H7 (cell line): ENCODE measurements around the gene DCBLD2. TPM values are rescaled to one million over a fixed set of nuclear protein-coding genes. Genes with fewer than 3 reads are reported as not detected.
A peak's percentile ranks its signal among the peaks of the same experiment; 100 is the strongest.

Experiments used
- DNase-seq: peaks from one replicate; pipeline ENCODE4 v3.0.0; 2012
- H3K27me3 ChIP-seq: 2 replicates; pipeline ENCODE4 v1.6.0; 2011; ENCODE audit warnings: mild to moderate bottlenecking, low read length; ENCODE audit not compliant: control insufficient read depth, insufficient read depth
- H3K36me3 ChIP-seq: replicated peaks from 2 replicates; pipeline ENCODE4 v1.5.1; 2011; ENCODE audit warnings: low read length; ENCODE audit not compliant: control insufficient read depth, insufficient read depth
- H3K4me3 ChIP-seq: 2 replicates; pipeline ENCODE4 v1.5.1; 2011; ENCODE audit warnings: low read depth, mild to moderate bottlenecking, control low read depth, low read length, moderate library complexity; ENCODE audit not compliant: insufficient read depth
- total RNA-seq: library from RNA; depleted of rRNA; stranded (reverse); fragments of >200 nt; shearing (Covaris generic); gene quantifications from 2 replicates; pipeline ENCODE4 v1.2.3, GENCODE V29; 2014

Gene DCBLD2
- total RNA-seq, 1 experiment from 2014 or later, result 43.8 TPM

- no peaks in the 10 kb centered on the region for H3K27me3 ChIP-seq
- no peak for DNase-seq
- peaks cover 18% of the 10 kb centered on the region for H3K36me3 ChIP-seq
- H3K4me3 ChIP-seq, result no peak overlapping the region
Measured at GRCh38 chr3:98805571-98805970, 95.9 kb downstream of the DCBLD2 start.

GRCh38 chr3:98801043-98801747 is 100.3 kb downstream of the DCBLD2 start:
- peak; percentile 31 for DNase-seq
- H3K27me3 ChIP-seq, result no peaks in the 10 kb centered on the region
- H3K36me3 ChIP-seq, result peaks cover 7% of the 10 kb centered on the region
- H3K4me3 ChIP-seq, result no peak overlapping the region

- DNase-seq, result no peak
- no peak overlapping the region for H3K4me3 ChIP-seq
- no peaks in the 10 kb centered on the region for H3K27me3 ChIP-seq
- H3K36me3 ChIP-seq, result peaks cover 4% of the 10 kb centered on the region
Measured at GRCh38 chr3:98800401-98800800, 101.1 kb downstream of the DCBLD2 start.

- peaks cover 4% of the 10 kb centered on the region for H3K36me3 ChIP-seq
- DNase-seq, result no peak
Measured at GRCh38 chr3:98799479-98799878, 102.0 kb downstream of the DCBLD2 start.

GRCh38 chr3:98798820-98799219 is 102.7 kb downstream of the DCBLD2 start:
- no peaks in the 10 kb centered on the region for H3K27me3 ChIP-seq
- DNase-seq, result no peak
- no peak overlapping the region for H3K4me3 ChIP-seq
- peaks cover 4% of the 10 kb centered on the region for H3K36me3 ChIP-seq

More at GRCh38 chr3:98799479-98799878, 102.0 kb downstream of the DCBLD2 start:
- Histone ChIP-seq H3K4me3 (no peak overlapping the region), H3K27me3 (no peaks in the 10 kb centered on the region)

- no peak overlapping the region for H3K4me3 ChIP-seq
- peaks cover 4% of the 10 kb centered on the region for H3K36me3 ChIP-seq
- H3K27me3 ChIP-seq, result no peaks in the 10 kb centered on the region
- no peak for DNase-seq
Measured at GRCh38 chr3:98797905-98798304, 103.6 kb downstream of the DCBLD2 start.

GRCh38 chr3:98796334-98796733 is 105.2 kb downstream of the DCBLD2 start:
- H3K4me3 ChIP-seq, result no peak overlapping the region
- no peak for DNase-seq
- H3K36me3 ChIP-seq, result peaks cover 4% of the 10 kb centered on the region
- H3K27me3 ChIP-seq, result no peaks in the 10 kb centered on the region

GRCh38 chr3:98793971-98794370 is 107.5 kb downstream of the DCBLD2 start:
- Histone ChIP-seq H3K27me3 (no peaks in the 10 kb centered on the region), H3K36me3 (no peaks in the 10 kb centered on the region; the same call in 1 of the 2 replicates), H3K4me3 (no peak overlapping the region)
- no peak for DNase-seq

GRCh38 chr3:98791341-98792325 is 109.9 kb downstream of the DCBLD2 start:
- no peak overlapping the region for H3K4me3 ChIP-seq
- no peaks in the 10 kb centered on the region for H3K27me3 ChIP-seq
- no peaks in the 10 kb centered on the region; the same call in 1 of the 2 replicates for H3K36me3 ChIP-seq
- DNase-seq, result no peak

GRCh38 chr3:98788651-98789050 is 112.8 kb downstream of the DCBLD2 start:
- Histone ChIP-seq H3K4me3 (no peak overlapping the region), H3K27me3 (no peaks in the 10 kb centered on the region), H3K36me3 (no peaks in the 10 kb centered on the region)
- no peak for DNase-seq

GRCh38 chr3:98787181-98787580 is 114.3 kb downstream of the DCBLD2 start:
- no peaks in the 10 kb centered on the region for H3K27me3 ChIP-seq
- no peaks in the 10 kb centered on the region for H3K36me3 ChIP-seq
- no peak for DNase-seq
- H3K4me3 ChIP-seq, result no peak overlapping the region

- no peaks in the 10 kb centered on the region for H3K27me3 ChIP-seq
- no peak for DNase-seq
- no peak overlapping the region for H3K4me3 ChIP-seq
- H3K36me3 ChIP-seq, result no peaks in the 10 kb centered on the region
Measured at GRCh38 chr3:98786364-98787006, 115.0 kb downstream of the DCBLD2 start.

- Histone ChIP-seq H3K27me3 (no peaks in the 10 kb centered on the region), H3K36me3 (no peaks in the 10 kb centered on the region), H3K4me3 (no peak overlapping the region)
- DNase-seq, result no peak
Measured at GRCh38 chr3:98784666-98785600, 116.6 kb downstream of the DCBLD2 start.

GRCh38 chr3:98784042-98784441 is 117.5 kb downstream of the DCBLD2 start:
- H3K36me3 ChIP-seq, result no peaks in the 10 kb centered on the region
- no peaks in the 10 kb centered on the region for H3K27me3 ChIP-seq
- DNase-seq, result no peak
- H3K4me3 ChIP-seq, result no peak overlapping the region
